HAP-1 (cell line): Measurements from ENCODE around the gene CACNA2D2.

Experiments
- DNase-seq, 2 experiments: peaks; one replicate each; pipeline ENCODE4 v3.0.0-alpha.2; 2016 to 2020; ENCODE audit warnings: low spot score in 2 of 2
- H3K27me3 ChIP-seq: fragments of 250-450 bp; sonication (Bioruptor Pico); 2 replicates; pipeline ENCODE4 v1.5.1; 2020; ENCODE audit warnings: low read depth, mild to moderate bottlenecking, moderate library complexity
- H3K36me3 ChIP-seq: fragments of 250-450 bp; sonication (Bioruptor Pico); replicated peaks from 2 replicates; pipeline ENCODE4 v1.5.1; 2020; ENCODE audit warnings: mild to moderate bottlenecking
- H3K4me1 ChIP-seq: fragments of 250-450 bp; sonication (Bioruptor Pico); 2 replicates; pipeline ENCODE4 v1.5.1; 2020; ENCODE audit warnings: mild to moderate bottlenecking
- H3K4me3 ChIP-seq: fragments of 250-450 bp; sonication (Bioruptor Pico); 2 replicates; pipeline ENCODE4 v1.5.1; 2020; ENCODE audit warnings: mild to moderate bottlenecking, moderate library complexity
- H3K9me3 ChIP-seq: fragments of 250-450 bp; sonication (Bioruptor Pico); 2 replicates; pipeline ENCODE4 v1.5.1; 2020; ENCODE audit warnings: mild to moderate bottlenecking, moderate library complexity
- in situ Hi-C: fragments of 300-500 bp; cut with MboI; formaldehyde crosslinking; loops from 3 replicates; pipeline ENCODE4 v1.14.3; 2020; ENCODE audit warnings: low sequenced_read_pairs, inconsistent platforms, mixed read lengths

Gene CACNA2D2

DNA sequence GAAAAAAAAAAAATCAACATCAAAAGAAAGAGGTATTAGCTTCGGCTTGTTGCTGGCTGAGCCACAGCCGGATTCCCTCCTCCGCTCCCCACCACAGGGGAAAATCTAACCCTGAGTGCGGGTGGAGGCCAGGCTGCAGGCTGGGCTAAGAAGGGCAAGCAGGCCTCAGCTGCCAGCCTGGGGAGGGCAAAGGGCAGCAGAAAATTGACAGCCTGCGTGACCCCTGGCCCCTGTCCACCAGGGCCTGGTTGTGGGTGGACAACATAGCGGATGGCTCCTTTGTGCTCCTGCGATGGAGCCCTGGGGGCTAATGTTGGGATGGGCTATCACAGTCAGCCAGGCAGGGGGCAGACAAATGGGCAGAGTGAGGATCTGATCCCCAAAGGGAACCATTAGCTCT is 25.4 kb downstream of the CACNA2D2 start:
- Histone ChIP-seq H3K27me3 (no peaks in the 10 kb centered on the region), H3K4me3 (no peak overlapping the region), H3K4me1 (no peaks in the 10 kb centered on the region), H3K36me3 (no peaks in the 10 kb centered on the region), H3K9me3 (no peaks in the 10 kb centered on the region)
- DNase-seq, result no peak
- in situ Hi-C loops, result no loop called here

DNA sequence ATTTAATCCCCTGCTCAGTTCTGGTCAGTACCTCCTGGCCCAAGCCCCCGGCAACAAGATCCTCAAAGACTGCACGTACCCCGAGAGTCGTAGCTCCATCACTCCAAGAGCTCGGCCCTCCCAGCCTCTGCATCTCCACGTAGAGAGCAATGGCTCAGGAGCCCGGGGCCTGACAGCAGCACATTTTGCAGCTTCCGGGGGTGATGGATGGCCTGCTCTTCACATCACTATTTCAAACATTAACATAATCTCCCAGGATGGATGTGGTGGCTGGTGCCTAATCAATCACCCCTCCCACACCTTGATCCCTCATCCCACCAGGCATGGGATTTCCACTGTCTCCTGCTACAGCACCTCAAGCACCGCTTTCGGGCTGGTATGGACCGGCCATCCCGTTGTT is 28.1 kb downstream of the CACNA2D2 start:
- H3K27me3 ChIP-seq, result no peaks in the 10 kb centered on the region
- no peak for DNase-seq
- no peaks in the 10 kb centered on the region for H3K4me1 ChIP-seq
- no peak overlapping the region for H3K4me3 ChIP-seq
- in situ Hi-C loops, result no loop called here
- no peaks in the 10 kb centered on the region for H3K9me3 ChIP-seq
- H3K36me3 ChIP-seq, result no peaks in the 10 kb centered on the region

DNA sequence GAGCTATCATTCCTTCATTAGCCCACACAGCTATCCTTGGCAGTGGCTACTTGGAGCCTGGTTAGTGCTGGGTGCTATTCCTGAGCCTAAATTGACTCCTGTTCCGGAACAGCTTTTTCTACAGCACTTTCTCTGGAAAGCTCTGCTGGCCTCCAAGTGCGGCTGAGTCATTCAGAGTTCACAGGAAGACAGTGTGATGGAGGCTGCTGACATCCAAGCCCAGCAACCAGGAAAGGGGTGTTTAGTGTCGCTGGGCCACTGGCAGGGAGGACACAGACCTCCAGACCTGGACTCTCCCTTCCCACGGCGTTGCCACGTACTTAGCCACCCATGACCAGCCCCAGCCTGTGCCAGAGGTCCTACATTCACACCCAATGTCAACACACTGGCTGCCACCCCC is 28.7 kb downstream of the CACNA2D2 start:
- no peak for DNase-seq
- in situ Hi-C loops, result no loop called here
- H3K36me3 ChIP-seq, result no peaks in the 10 kb centered on the region
- H3K9me3 ChIP-seq, result no peaks in the 10 kb centered on the region
- H3K4me3 ChIP-seq, result no peak overlapping the region
- H3K4me1 ChIP-seq, result no peaks in the 10 kb centered on the region
- H3K27me3 ChIP-seq, result no peaks in the 10 kb centered on the region

DNA sequence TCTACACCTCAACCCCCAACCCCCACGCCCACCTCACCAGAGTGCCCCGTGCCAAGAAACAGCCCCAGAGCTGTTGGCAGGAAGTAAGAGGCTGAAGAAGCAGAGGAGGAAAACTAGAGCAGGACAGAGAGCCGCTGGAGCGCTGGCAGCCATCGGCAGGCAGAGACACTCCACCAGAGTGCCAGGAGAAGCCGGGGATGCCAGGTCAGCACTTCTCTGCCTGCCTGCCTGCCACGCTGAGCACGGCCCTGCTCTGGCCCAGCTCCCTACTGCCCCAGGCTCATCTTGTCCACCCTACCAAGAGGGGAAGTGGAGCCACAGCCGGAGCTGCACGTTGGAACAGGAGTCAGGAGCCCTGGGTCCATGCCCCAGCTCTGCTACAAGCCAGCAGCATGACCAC is 29.7 kb downstream of the CACNA2D2 start:
- in situ Hi-C loops, result no loop called here
- DNase-seq, result no peak
- no peak overlapping the region for H3K4me3 ChIP-seq
- H3K36me3 ChIP-seq, result no peaks in the 10 kb centered on the region
- no peaks in the 10 kb centered on the region for H3K4me1 ChIP-seq
- no peaks in the 10 kb centered on the region for H3K27me3 ChIP-seq
- no peaks in the 10 kb centered on the region for H3K9me3 ChIP-seq

DNA sequence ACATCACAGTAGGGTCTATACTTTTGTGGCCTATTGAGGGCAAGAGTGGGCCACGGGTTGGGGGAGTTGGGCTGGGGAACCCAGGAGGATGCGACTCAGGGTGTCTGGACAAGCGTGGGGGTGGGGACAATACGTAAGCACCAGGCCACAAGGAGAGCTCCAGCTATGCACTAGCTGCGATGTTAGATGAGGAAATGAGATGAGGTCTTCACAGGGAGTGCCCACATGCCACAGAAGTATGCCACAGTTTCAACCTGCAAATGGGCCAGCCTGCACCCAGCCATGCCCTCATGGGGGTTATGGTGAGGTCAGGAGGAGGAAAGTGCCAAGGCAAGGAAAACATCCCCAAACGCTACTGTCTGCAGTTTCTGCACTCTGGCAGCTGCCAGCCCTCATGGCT is 30.5 kb downstream of the CACNA2D2 start:
- Histone ChIP-seq H3K4me3 (no peak overlapping the region), H3K36me3 (no peaks in the 10 kb centered on the region), H3K27me3 (no peaks in the 10 kb centered on the region), H3K4me1 (no peaks in the 10 kb centered on the region), H3K9me3 (no peaks in the 10 kb centered on the region)
- in situ Hi-C loops, result no loop called here
- DNase-seq, result no peak

DNA sequence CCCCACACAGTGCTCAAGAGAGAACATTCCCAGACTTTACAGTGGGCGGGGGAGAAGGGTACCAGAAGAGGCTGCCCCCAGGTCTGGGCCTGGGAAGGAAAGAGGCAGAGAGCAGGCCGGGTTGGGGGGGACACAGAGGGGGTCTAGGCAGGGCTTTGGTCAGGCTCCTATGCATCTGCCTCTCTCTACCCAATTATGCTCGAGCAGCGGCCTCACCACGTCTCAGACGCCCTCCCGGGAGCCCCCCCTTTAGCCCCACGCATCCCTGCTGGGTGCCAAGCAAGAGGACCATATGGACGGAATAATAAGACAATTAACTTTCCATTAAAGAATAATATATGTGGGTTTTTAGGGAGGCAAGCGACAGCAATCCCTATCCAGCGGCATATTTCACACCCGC is 32.8 kb downstream of the CACNA2D2 start:
- in situ Hi-C loops, result no loop called here
- DNase-seq, result no peak
- Histone ChIP-seq H3K9me3 (no peaks in the 10 kb centered on the region), H3K36me3 (no peaks in the 10 kb centered on the region), H3K27me3 (no peaks in the 10 kb centered on the region), H3K4me1 (no peaks in the 10 kb centered on the region), H3K4me3 (no peak overlapping the region)

DNA sequence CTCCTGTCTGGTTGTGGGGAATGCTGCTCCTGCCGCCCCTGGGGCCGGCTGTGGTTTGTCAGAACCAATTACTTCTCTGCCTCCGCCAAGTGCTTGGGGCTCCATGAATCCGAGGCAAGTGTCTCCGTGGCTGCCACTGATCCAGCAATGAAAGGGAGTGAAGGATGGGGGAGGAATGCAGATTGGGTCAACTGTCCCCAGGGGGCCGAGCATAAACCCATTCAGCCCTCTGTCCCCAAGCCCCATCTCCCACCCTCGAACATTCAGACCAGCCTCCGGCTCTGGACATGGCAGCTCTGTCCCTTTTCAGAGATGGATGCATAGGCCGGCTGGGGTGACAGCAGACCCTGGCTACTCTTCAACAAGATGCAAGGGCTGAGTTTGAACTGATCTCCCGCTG is 35.5 kb downstream of the CACNA2D2 start:
- Histone ChIP-seq H3K4me3 (no peak overlapping the region), H3K9me3 (no peaks in the 10 kb centered on the region), H3K27me3 (no peaks in the 10 kb centered on the region), H3K36me3 (no peaks in the 10 kb centered on the region), H3K4me1 (no peaks in the 10 kb centered on the region)
- DNase-seq, result no peak
- in situ Hi-C loops, result no loop called here

DNA sequence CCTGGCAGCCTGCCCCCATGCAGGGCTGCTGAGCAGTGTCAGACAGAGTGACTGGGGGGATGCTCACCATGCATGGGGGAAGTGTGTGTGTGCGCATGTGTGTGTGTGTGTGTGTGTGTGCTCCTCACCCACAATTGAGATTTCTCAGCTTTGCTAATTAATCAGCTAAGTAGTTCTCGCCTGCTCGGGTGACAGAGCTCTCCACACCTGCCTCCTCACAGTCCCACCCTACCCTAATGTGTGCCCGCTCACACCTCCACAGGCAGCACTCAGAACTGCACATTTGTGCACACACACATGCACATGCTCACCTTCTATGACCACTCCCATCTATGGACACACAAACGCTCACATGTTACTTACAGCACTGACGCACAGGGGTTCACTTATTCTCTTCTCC is 37.3 kb downstream of the CACNA2D2 start:
- Histone ChIP-seq H3K4me3 (no peak overlapping the region), H3K4me1 (no peaks in the 10 kb centered on the region), H3K9me3 (no peaks in the 10 kb centered on the region), H3K36me3 (no peaks in the 10 kb centered on the region), H3K27me3 (no peaks in the 10 kb centered on the region)
- in situ Hi-C loops, result no loop called here
- no peak for DNase-seq

DNA sequence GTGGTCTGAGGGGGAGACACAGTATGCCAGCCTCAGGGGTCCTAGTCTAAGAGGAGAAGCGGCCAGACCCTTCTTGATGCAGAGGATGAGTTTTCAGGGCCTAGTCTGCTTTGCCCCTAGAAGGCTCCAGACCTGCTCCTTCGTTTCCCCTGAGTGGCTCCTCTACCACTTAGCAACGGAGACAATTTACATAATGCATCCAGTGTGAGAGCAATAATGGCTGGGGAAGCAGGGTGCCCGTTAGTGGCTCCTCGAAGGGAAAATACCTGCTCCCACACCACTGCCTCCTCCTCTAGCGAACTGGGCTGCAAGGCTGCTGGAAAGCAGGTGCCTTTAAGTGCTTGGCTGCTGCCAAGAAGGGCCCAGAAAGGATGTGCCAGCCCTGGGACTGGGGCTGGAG is 38.9 kb downstream of the CACNA2D2 start:
- no peak for DNase-seq
- in situ Hi-C loops, result no loop called here
- H3K36me3 ChIP-seq, result no peaks in the 10 kb centered on the region
- no peak overlapping the region for H3K4me3 ChIP-seq
- H3K4me1 ChIP-seq, result no peaks in the 10 kb centered on the region
- no peaks in the 10 kb centered on the region for H3K9me3 ChIP-seq
- no peaks in the 10 kb centered on the region for H3K27me3 ChIP-seq

DNA sequence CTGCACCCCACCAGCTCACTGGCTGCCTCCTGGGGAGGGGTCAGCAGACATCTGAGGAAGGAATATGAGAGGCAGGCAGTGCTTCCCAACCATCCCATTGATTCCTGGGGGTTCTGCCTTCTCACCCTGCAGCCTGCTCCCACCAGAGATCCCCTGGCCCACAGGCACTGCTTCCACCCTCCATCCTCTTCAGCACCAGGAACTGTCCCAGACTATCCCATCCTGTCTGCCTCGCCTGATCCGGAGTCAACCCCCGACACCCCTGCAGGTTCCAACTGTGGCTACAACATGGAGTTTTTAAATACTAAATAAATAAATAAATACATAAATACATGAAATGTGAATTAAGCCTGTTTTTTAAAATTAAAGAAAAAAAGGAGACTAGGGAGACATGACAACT is 43.6 kb downstream of the CACNA2D2 start:
- Histone ChIP-seq H3K4me1 (no peaks in the 10 kb centered on the region), H3K9me3 (no peaks in the 10 kb centered on the region)
- no peak for DNase-seq

DNA sequence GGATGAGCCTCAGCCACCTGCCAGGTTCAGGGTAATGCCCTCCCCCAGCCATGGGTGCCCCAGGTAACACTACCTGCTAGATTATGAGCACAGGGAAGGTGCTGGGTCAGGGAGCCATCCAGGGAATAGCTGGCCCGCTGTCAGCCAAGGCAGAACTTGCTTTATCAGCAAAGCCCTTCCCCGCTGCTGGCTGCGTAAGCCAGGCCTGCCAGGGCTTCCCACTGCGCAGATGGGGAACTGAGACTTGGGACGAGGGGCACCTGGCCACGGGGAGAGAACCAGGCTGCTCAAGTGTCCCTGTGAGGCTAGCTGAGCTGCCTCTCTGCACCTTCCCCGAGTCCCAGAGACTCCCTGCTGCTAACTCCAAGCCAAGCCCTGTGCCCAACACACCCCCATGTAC is 45.4 kb downstream of the CACNA2D2 start:
- Histone ChIP-seq H3K27me3 (no peaks in the 10 kb centered on the region), H3K9me3 (no peaks in the 10 kb centered on the region), H3K4me1 (no peaks in the 10 kb centered on the region), H3K4me3 (no peak overlapping the region), H3K36me3 (no peaks in the 10 kb centered on the region)
- DNase-seq, result no peak
- in situ Hi-C loops, result no loop called here

More for the DNA sequence above, 43.6 kb downstream of the CACNA2D2 start:
- no peak overlapping the region for H3K4me3 ChIP-seq
- no peaks in the 10 kb centered on the region for H3K27me3 ChIP-seq
- in situ Hi-C loops, result no loop called here
- no peaks in the 10 kb centered on the region for H3K36me3 ChIP-seq

DNA sequence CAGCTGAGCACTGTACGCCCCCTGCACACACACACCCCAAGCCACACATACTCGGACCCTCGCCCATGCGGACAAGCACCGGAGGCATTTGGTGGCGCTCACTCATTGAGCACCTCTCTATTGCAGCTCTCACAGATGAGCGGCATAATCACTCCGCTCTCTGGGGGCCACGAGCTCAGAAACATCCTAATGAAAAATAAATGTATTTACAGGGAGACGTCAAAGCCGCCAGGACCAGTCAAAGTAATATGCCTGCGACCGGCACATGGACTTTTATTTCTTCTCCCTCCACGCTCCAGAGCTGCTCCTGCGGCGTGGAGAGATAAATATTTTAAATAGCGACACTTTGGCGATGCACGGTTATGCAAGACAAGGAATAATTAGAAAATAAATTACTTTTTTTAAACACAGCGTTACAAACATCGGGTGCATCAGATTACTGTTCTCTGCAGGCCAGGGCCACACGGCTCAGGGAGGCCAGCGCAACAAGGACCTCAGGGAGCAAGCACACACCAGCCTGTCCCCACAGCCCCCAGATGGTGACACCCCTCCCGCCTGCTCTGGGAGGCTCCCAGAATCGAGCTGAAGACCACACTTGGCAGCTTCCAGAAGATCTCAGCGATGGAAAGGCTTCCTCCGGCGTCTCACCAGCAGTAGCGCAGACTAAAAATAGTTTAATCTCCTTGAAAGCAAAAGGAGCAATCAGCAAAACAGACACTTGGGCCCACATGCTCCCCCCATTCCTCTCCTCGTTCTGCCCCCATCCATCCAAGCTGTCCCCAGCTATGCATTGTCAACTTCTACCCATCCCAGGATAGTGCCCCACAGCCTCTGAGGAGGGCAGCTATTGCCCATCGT is 48.0 kb downstream of the CACNA2D2 start:
- H3K4me3 ChIP-seq, result no peak overlapping the region
- H3K36me3 ChIP-seq, result no peaks in the 10 kb centered on the region
- no peaks in the 10 kb centered on the region for H3K4me1 ChIP-seq
- H3K27me3 ChIP-seq, result no peaks in the 10 kb centered on the region
- no peak for DNase-seq
- no peaks in the 10 kb centered on the region for H3K9me3 ChIP-seq
- in situ Hi-C loops, result no loop called here

DNA sequence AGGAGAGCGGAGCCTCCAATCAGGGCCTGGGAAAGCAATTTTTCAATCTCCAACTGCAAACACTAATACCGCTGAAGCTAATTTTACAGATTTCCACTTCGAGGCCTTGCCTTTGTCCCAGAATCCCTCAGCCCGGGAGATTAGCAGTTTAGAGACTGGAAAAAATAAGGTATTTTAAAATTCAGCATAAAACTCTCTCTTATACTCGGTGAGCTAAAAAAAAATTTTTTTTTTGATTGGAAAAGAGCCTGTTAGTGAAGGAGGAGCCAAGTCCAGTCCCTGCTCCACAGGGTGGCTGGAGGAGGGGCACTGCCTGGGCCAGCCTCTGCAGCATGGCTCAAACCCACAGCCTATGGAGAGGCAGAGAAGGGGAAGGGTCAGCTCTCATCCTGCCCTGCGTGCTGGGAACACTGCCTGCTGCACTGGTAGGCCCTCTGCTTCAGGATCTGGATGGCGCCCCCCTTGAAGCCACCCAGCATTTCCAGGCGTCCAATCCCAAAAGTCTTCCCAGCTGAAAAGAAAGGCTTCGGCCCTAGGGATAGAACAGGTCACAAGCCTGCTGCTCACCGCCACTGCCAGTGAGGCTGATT is 48.9 kb downstream of the CACNA2D2 start:
- in situ Hi-C loops, result no loop called here
- Histone ChIP-seq H3K27me3 (no peaks in the 10 kb centered on the region), H3K36me3 (no peaks in the 10 kb centered on the region), H3K4me3 (no peak overlapping the region), H3K9me3 (no peaks in the 10 kb centered on the region), H3K4me1 (no peaks in the 10 kb centered on the region)
- no peak for DNase-seq

DNA sequence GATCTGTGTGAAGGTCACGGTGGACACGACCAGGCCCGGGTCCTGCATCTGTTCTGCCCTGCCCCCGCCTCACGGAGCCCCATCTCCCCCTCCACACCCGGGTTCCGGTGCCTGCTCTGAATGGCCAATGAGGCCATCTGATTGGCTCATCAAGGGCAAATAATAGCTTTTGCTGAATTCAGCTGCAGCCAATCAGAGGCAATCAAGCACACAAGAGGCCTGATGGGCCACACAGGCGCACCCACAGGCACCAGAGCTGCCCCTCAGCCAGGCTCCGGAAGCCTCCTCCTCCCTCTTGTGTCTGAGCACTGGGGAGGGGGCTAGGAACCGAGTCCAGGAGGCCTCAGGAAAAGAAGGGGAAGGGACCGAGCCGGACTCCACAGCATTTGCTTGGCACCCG is 49.5 kb downstream of the CACNA2D2 start:
- in situ Hi-C loops, result no loop called here
- Histone ChIP-seq H3K4me3 (no peak overlapping the region), H3K4me1 (no peaks in the 10 kb centered on the region), H3K9me3 (no peaks in the 10 kb centered on the region), H3K36me3 (no peaks in the 10 kb centered on the region), H3K27me3 (no peaks in the 10 kb centered on the region)
- DNase-seq, result no peak
